Keratinocyte (primary cell): ENCODE measurements around the gene TEX13B.

Experiments
- CTCF ChIP-seq, 3 experiments: IDR thresholded peaks in 1 of 3; conservative IDR thresholded peaks in 1 of 3; optimal IDR thresholded peaks in 1 of 3; 2 replicates in 2 of 3; 3 replicates in 1 of 3; pipeline versions ENCODE3 to v1.5.1; 2011; ENCODE audit warnings: low read length in 3 of 3, mild to moderate bottlenecking in 3 of 3, moderate library complexity in 2 of 3, control low read depth in 1 of 3, inconsistent platforms in 1 of 3; ENCODE audit not compliant: insufficient read depth in 2 of 3; ENCODE audit errors: extremely low read depth in 1 of 3
- EZH2 ChIP-seq: IDR thresholded peaks from one replicate; pipeline ENCODE4 v1.6.1; 2012; ENCODE audit warnings: inconsistent platforms, mild to moderate bottlenecking, low read length, moderate library complexity

GRCh38 chrX:108018656-108019381 is 36.6 kb upstream of the TEX13B start:
- no peak for TF ChIP-seq CTCF (optimal IDR thresholded peaks at IDR 0.05 in 1 of 3, IDR thresholded peaks at IDR 0.05 in 1 of 3, conservative IDR thresholded peaks at IDR 0.05 in 1 of 3; ENCODE audit: extremely low read depth in 1 of 3, insufficient read depth in 2 of 3, low read length in 3 of 3)
- TF ChIP-seq EZH2, result no peak
